Measurements from ENCODE around the gene ALCAM.

ALCAM gene

DNA sequence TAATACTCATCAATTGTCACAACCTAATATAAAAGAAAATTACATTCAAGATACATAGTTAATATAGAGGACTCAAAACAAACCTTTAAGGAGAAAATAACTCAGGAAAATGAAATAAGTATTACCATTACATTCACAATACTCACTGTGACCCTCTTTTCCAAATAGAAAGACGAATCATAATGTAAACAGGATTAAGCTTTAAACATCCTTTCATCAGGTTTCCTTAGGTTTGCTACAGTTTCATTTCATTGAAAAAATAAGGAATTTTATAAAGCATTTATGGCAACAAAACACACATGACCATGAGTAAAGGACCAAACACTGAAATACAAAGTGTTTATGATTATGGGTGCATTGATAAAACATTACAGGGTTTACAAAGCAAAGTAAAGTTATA is 162.7 kb downstream of the ALCAM start:
- no peak overlapping the region for H3K27ac ChIP-seq
- no peak for DNase-seq (ENCODE audit: low spot score)
- H3K4me3 ChIP-seq = no peak overlapping the region
- no peak for TF ChIP-seq CTCF (IDR thresholded peaks at IDR 0.05)

DNA sequence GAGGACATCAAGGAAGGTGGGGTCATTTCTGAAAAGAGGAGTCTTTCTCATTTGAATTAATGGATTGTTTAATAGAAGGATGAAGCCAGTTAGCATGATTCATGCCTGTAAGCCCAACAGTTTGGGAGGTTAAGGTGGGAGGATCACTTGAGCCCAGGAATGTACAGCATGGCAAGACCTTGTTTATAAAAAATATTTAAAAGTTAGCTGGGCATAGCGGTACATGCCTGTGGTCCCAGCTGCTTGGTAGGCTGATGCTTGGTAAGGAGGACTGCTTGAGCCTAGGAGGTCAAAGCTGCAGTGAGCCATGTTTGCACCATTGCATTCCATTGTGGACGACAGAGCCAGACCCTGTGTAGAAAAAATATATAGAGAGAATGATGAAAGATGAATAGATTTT is 165.5 kb downstream of the ALCAM start:
- DNase-seq (ENCODE audit: low spot score) = no peak
- H3K4me3 ChIP-seq = no peak overlapping the region
- TF ChIP-seq CTCF (IDR thresholded peaks at IDR 0.05) = no peak
- H3K27ac ChIP-seq = no peak overlapping the region

DNA sequence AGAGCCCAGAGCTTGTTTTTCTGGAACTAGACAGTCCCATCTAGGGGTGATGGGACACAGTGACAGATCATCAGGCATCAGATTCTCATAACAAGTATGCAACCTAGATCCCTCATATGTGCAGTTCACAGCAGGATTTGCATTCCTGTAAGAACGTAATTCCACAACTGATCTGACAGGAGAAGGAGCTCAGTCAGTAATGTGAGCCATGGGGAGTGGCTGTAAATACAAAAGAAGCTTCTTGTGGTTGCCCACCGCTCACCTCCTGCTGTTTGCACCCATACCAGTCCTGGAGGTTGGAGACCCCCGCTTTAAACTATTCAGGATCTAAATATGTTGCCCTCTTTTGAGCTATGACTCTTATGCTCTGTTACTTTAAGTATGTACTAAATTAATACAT is 167.3 kb downstream of the ALCAM start:
- no peak overlapping the region for H3K27ac ChIP-seq
- no peak for TF ChIP-seq CTCF (IDR thresholded peaks at IDR 0.05)
- DNase-seq (ENCODE audit: low spot score) = no peak
- no peak overlapping the region for H3K4me3 ChIP-seq

- H3K27ac ChIP-seq = no peak overlapping the region
- TF ChIP-seq CTCF (IDR thresholded peaks at IDR 0.05) = no peak
- H3K4me3 ChIP-seq = no peak overlapping the region
- no peak for DNase-seq (ENCODE audit: low spot score)
These were observed 167.8 kb downstream of the ALCAM start for GRCh38 chr3:105534491-105534890.

- Histone ChIP-seq H3K27ac (no peak overlapping the region), H3K4me3 (no peak overlapping the region)
- DNase-seq (ENCODE audit: low spot score) = no peak
- TF ChIP-seq CTCF (IDR thresholded peaks at IDR 0.05) = no peak
These were observed 170.8 kb downstream of the ALCAM start for GRCh38 chr3:105537371-105538080.

- DNase-seq (ENCODE audit: low spot score) = no peak
- TF ChIP-seq CTCF (IDR thresholded peaks at IDR 0.05) = no peak
- Histone ChIP-seq H3K4me3 (no peak overlapping the region), H3K27ac (no peak overlapping the region)
These were observed 171.8 kb downstream of the ALCAM start for GRCh38 chr3:105538483-105538882.

GRCh38 chr3:105539897-105540296 is 173.2 kb downstream of the ALCAM start:
- DNase-seq (ENCODE audit: low spot score) = no peak
- no peak for TF ChIP-seq CTCF (IDR thresholded peaks at IDR 0.05)
- no peak overlapping the region for H3K27ac ChIP-seq

More at GRCh38 chr3:105539897-105540296, 173.2 kb downstream of the ALCAM start:
- H3K4me3 ChIP-seq = no peak overlapping the region

Data from coronary artery (tissue), 2 donors.